ENCODE data around the gene EPS8L3.
"Not testable (repeated sequence)": the region's sequence is repeated elsewhere in the genome, so short reads cannot be mapped to it uniquely, and the experiment has no call there.

The EPS8L3 gene

GRCh38 chr1:109802136-109802900 is 38.6 kb upstream of the EPS8L3 start:
- Mint-ChIP-seq H3K9me3 (no peaks in the 10 kb centered on the region), H3K27ac (peak overlapping the region; percentile 75), H3K4me3 (no peak overlapping the region), H3K27me3 (ENCODE audit: low read depth, poor library complexity) (peaks cover 8% of the 10 kb centered on the region), H3K4me1 (peaks cover 53% of the 10 kb centered on the region), H3K36me3 (ENCODE audit: low read depth) (no peaks in the 10 kb centered on the region)
- TF ChIP-seq, protein P1, sequence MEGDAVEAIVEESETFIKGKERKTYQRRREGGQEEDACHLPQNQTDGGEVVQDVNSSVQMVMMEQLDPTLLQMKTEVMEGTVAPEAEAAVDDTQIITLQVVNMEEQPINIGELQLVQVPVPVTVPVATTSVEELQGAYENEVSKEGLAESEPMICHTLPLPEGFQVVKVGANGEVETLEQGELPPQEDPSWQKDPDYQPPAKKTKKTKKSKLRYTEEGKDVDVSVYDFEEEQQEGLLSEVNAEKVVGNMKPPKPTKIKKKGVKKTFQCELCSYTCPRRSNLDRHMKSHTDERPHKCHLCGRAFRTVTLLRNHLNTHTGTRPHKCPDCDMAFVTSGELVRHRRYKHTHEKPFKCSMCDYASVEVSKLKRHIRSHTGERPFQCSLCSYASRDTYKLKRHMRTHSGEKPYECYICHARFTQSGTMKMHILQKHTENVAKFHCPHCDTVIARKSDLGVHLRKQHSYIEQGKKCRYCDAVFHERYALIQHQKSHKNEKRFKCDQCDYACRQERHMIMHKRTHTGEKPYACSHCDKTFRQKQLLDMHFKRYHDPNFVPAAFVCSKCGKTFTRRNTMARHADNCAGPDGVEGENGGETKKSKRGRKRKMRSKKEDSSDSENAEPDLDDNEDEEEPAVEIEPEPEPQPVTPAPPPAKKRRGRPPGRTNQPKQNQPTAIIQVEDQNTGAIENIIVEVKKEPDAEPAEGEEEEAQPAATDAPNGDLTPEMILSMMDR (IDR thresholded peaks at IDR 0.05), result no peak
- peak; percentile 30 for DNase-seq

DNA sequence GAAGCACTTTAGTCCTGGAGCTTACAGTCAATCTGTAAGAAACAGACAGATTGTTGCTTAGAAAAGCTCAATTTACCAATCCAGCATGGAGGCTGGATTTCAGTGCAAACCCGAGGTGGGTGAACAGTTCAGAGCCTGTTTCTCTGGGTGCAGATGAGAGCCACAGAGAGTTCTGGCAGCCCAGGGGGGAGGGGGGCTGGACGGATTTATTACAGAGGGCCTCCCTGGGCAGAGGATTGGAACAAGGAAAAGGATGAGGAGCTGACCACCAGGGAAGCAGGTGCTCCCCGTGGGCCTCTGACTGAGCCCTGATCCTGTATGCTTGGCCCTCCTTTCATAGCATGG is 38.0 kb upstream of the EPS8L3 start:
- no peaks in the 10 kb centered on the region for H3K36me3 Mint-ChIP-seq (ENCODE audit: low read depth)
- H3K27me3 Mint-ChIP-seq (ENCODE audit: low read depth, poor library complexity), result peaks cover 7% of the 10 kb centered on the region
- no peaks in the 10 kb centered on the region for H3K9me3 Mint-ChIP-seq
- TF ChIP-seq, protein P1 (IDR thresholded peaks at IDR 0.05), result no peak
- no peak overlapping the region for H3K4me3 Mint-ChIP-seq
- H3K27ac Mint-ChIP-seq, result peak overlapping the region; percentile 75
- peak; percentile 36 for DNase-seq
- H3K4me1 Mint-ChIP-seq, result peaks cover 51% of the 10 kb centered on the region

GRCh38 chr1:109800291-109800690 is 36.6 kb upstream of the EPS8L3 start:
- Mint-ChIP-seq H3K4me3 (no peak overlapping the region), H3K27ac (no peak overlapping the region), H3K36me3 (ENCODE audit: low read depth) (no peaks in the 10 kb centered on the region), H3K4me1 (peaks cover 48% of the 10 kb centered on the region), H3K9me3 (no peaks in the 10 kb centered on the region), H3K27me3 (ENCODE audit: low read depth, poor library complexity) (peaks cover 5% of the 10 kb centered on the region)
- DNase-seq, result no peak
- TF ChIP-seq, protein P1 (IDR thresholded peaks at IDR 0.05), result no peak

DNA sequence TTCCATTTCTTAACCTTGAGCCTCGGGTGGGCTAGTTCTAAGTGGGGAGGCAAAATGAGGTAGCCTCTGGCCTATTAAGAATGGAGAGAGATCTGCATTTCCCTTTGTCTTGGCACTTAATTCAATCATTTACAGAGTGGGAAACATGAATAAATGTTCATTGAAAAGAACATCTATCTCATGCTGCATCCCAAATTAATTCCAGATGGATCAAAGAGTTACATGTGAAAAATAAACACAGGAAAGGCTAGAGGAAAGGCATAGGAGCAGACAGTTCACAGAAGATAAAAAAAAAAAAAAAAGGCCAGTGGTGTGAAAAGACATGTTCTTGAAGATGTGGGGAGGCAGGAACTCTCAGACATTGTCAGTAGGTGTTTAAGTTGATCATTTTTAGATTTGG is 35.7 kb upstream of the EPS8L3 start:
- peaks cover 5% of the 10 kb centered on the region for H3K27me3 Mint-ChIP-seq (ENCODE audit: low read depth, poor library complexity)
- no peak overlapping the region for H3K27ac Mint-ChIP-seq
- H3K4me1 Mint-ChIP-seq, result peaks cover 54% of the 10 kb centered on the region
- no peak overlapping the region for H3K4me3 Mint-ChIP-seq
- TF ChIP-seq, protein P1 (IDR thresholded peaks at IDR 0.05), result no peak
- no peaks in the 10 kb centered on the region for H3K36me3 Mint-ChIP-seq (ENCODE audit: low read depth)
- H3K9me3 Mint-ChIP-seq, result no peaks in the 10 kb centered on the region
- DNase-seq, result no peak

- not testable (repeated sequence) for H3K9me3 Mint-ChIP-seq; H3K36me3 Mint-ChIP-seq (ENCODE audit: low read depth); H3K4me3 Mint-ChIP-seq; H3K27me3 Mint-ChIP-seq (ENCODE audit: low read depth, poor library complexity); DNase-seq; H3K27ac Mint-ChIP-seq
- H3K4me1 Mint-ChIP-seq, result peaks cover 55% of the 10 kb centered on the region
Observed at GRCh38 chr1:109797303-109797595, 33.5 kb upstream of the EPS8L3 start.

- peaks cover 5% of the 10 kb centered on the region for H3K27me3 Mint-ChIP-seq (ENCODE audit: low read depth, poor library complexity)
- peaks cover 55% of the 10 kb centered on the region for H3K4me1 Mint-ChIP-seq
- H3K27ac Mint-ChIP-seq, result no peak overlapping the region
- H3K9me3 Mint-ChIP-seq, result no peaks in the 10 kb centered on the region
- H3K36me3 Mint-ChIP-seq (ENCODE audit: low read depth), result no peaks in the 10 kb centered on the region
- H3K4me3 Mint-ChIP-seq, result no peak overlapping the region
- TF ChIP-seq, protein P1 (IDR thresholded peaks at IDR 0.05), result no peak
- DNase-seq, result no peak
Observed at GRCh38 chr1:109796484-109797302, 33.0 kb upstream of the EPS8L3 start.
